GM12875 (cell line): ENCODE results near the gene CERS5.

ENCODE experiments used
- H3K4me3 ChIP-seq: one replicate; pipeline ENCODE4 v1.5.1; 2011; ENCODE audit warnings: low read depth, low read length, control low read depth
- TF ChIP-seq, protein P1 (sequence below): IDR thresholded peaks from 2 replicates; pipeline ENCODE4 v1.5.1; 2011; ENCODE audit warnings: low read depth, mild to moderate bottlenecking, control low read depth, inconsistent platforms, low read length, moderate library complexity, borderline replicate concordance; ENCODE audit not compliant: insufficient read depth

CERS5 gene

GRCh38 chr12:50142993-50143392, 24.2 kb downstream of the CERS5 start:
- H3K4me3 ChIP-seq: no peak overlapping the region
- TF ChIP-seq, protein P1, sequence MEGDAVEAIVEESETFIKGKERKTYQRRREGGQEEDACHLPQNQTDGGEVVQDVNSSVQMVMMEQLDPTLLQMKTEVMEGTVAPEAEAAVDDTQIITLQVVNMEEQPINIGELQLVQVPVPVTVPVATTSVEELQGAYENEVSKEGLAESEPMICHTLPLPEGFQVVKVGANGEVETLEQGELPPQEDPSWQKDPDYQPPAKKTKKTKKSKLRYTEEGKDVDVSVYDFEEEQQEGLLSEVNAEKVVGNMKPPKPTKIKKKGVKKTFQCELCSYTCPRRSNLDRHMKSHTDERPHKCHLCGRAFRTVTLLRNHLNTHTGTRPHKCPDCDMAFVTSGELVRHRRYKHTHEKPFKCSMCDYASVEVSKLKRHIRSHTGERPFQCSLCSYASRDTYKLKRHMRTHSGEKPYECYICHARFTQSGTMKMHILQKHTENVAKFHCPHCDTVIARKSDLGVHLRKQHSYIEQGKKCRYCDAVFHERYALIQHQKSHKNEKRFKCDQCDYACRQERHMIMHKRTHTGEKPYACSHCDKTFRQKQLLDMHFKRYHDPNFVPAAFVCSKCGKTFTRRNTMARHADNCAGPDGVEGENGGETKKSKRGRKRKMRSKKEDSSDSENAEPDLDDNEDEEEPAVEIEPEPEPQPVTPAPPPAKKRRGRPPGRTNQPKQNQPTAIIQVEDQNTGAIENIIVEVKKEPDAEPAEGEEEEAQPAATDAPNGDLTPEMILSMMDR: no peak

GRCh38 chr12:50132505-50133135, 34.5 kb downstream of the CERS5 start:
- H3K4me3 ChIP-seq: no peak overlapping the region
- TF ChIP-seq, protein P1: peak; percentile 55; the same call in 1 of the 2 replicates

DNA sequence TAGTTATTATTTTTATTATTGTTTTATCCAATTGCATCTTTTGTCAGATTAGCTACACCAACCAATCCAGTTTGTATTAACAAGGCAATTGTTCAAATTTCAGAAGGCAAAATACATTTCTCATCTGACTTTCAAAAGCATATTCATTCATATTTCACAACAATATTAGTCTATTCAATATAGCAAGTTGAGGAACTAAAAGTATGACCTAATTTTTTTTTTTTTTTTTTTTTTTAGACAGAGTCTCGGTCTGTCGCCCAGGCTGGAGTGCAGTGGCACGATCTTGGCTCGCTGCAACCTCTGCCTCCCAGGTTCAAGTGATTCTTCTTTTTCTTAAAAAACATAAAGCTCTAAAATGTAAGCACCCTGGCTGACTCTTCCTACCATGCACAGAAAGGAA, 37.9 kb downstream of the CERS5 start:
- TF ChIP-seq, protein P1: no peak
- no peak overlapping the region for H3K4me3 ChIP-seq

DNA sequence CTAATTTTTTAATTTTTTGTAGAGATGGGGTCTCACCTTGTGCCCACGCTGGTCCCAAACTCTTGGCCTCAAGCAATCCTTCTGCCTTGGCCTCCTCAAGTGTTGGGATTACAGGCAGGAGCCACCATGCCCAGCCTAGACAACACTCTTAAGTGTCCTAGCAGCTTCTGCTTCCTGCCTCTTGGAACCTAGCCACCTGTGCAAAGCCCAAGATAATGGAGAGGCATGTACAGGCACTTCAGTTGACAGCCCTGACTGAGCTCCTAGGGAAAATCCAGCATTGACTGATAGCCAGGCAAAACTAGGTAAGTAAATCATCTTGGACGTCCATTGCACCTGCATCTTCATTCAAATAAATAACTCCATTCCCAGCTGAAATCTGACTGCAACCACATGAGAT, 39.6 kb downstream of the CERS5 start:
- H3K4me3 ChIP-seq: no peak overlapping the region
- TF ChIP-seq, protein P1: no peak

GRCh38 chr12:50123203-50123602, 44.0 kb downstream of the CERS5 start:
- H3K4me3 ChIP-seq: no peak overlapping the region
- TF ChIP-seq, protein P1: no peak

- TF ChIP-seq, protein P1: no peak
- no peak overlapping the region for H3K4me3 ChIP-seq
These were observed 45.5 kb downstream of the CERS5 start for GRCh38 chr12:50121641-50122040.

DNA sequence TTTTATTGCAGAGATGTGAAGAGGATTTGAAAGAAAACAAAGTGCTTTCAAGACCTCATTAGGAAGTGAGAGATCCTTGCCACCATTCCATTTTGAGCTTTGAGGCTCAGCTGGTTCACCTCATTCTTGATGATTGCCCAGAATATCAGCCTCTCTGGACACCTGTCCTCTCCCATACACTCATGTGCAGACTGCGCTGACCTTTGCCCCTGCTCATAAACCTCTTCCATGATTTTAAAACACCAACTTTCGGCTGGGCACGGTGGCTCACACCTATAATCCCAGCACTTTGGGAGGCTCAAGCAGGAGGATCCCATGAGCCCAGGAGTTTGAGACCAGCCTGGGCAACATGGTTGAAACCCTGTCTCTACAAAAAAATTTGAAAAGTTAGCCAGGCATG, 46.2 kb downstream of the CERS5 start:
- H3K4me3 ChIP-seq: no peak overlapping the region

More for the DNA sequence above, 46.2 kb downstream of the CERS5 start:
- TF ChIP-seq, protein P1: no peak
